ENCODE data around the gene SINHCAF.

SINHCAF gene

DNA sequence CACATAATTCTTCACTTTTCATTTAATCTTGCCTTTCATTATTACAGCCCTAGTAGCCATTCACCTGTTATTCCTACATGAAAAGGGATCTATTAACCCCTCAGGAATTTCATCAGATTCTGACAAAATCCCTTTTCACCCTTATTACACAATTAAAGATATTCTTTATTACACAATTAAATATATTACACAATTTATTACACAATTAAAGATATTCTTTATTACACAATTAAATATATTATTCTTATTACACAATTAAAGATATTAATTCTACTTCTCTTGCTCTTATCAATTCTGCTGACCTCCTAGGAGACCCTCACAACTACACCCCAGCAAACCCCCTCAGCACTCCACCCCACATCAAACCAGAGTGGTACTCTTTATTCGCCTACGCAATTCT, 77.1 kb downstream of the SINHCAF start:
- no peaks in the 10 kb centered on the region for H3K9me2 ChIP-seq (replicated peaks; ENCODE audit: insufficient read depth, low read length)
- no peaks in the 10 kb centered on the region for H3K4me1 ChIP-seq (ENCODE audit: low read length)
- H3K79me2 ChIP-seq (ENCODE audit: low read length): no peaks in the 10 kb centered on the region
- H4K20me1 ChIP-seq (ENCODE audit: insufficient read depth, low read length): no peaks in the 10 kb centered on the region
- no peaks in the 10 kb centered on the region for H3K9me3 ChIP-seq (replicated peaks; ENCODE audit: insufficient read depth, low read length)
- H2AFZ ChIP-seq (ENCODE audit: low read length): no peak overlapping the region
- no peak for DNase-seq
- H3K27ac ChIP-seq (ENCODE audit: low read length): no peak overlapping the region
- H3F3A ChIP-seq (ENCODE audit: insufficient read depth, low read length): no peaks in the 10 kb centered on the region
- no peak overlapping the region for H3K4me2 ChIP-seq (ENCODE audit: low read depth, low read length)
- no peaks in the 10 kb centered on the region for H3K36me3 ChIP-seq (replicated peaks; ENCODE audit: insufficient read depth, low read length)
- H3K4me3 ChIP-seq (ENCODE audit: low read length): no peak overlapping the region
- TF ChIP-seq EZH2phosphoT487 (IDR thresholded peaks at IDR 0.05; ENCODE audit: low read length) (no peak), EZH2 (optimal IDR thresholded peaks at IDR 0.05; ENCODE audit: low read depth, low read length) (no peak)
- TF ChIP-seq, protein P1, sequence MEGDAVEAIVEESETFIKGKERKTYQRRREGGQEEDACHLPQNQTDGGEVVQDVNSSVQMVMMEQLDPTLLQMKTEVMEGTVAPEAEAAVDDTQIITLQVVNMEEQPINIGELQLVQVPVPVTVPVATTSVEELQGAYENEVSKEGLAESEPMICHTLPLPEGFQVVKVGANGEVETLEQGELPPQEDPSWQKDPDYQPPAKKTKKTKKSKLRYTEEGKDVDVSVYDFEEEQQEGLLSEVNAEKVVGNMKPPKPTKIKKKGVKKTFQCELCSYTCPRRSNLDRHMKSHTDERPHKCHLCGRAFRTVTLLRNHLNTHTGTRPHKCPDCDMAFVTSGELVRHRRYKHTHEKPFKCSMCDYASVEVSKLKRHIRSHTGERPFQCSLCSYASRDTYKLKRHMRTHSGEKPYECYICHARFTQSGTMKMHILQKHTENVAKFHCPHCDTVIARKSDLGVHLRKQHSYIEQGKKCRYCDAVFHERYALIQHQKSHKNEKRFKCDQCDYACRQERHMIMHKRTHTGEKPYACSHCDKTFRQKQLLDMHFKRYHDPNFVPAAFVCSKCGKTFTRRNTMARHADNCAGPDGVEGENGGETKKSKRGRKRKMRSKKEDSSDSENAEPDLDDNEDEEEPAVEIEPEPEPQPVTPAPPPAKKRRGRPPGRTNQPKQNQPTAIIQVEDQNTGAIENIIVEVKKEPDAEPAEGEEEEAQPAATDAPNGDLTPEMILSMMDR (IDR thresholded peaks at IDR 0.05; ENCODE audit: low read length): no peak
- no peak overlapping the region for H3K9ac ChIP-seq (ENCODE audit: low read length)
- no peaks in the 10 kb centered on the region for H3K27me3 ChIP-seq (replicated peaks; ENCODE audit: insufficient read depth, low read length)

- Histone ChIP-seq H3K79me2 (ENCODE audit: low read length) (no peaks in the 10 kb centered on the region), H3K4me2 (ENCODE audit: low read depth, low read length) (no peak overlapping the region), H3K36me3 (replicated peaks; ENCODE audit: insufficient read depth, low read length) (no peaks in the 10 kb centered on the region), H3K9me2 (replicated peaks; ENCODE audit: insufficient read depth, low read length) (no peaks in the 10 kb centered on the region), H3K9me3 (replicated peaks; ENCODE audit: insufficient read depth, low read length) (no peaks in the 10 kb centered on the region), H3K9ac (ENCODE audit: low read length) (no peak overlapping the region), H3K4me3 (ENCODE audit: low read length) (no peak overlapping the region), H3F3A (ENCODE audit: insufficient read depth, low read length) (no peaks in the 10 kb centered on the region), H2AFZ (ENCODE audit: low read length) (no peak overlapping the region), H4K20me1 (ENCODE audit: insufficient read depth, low read length) (no peaks in the 10 kb centered on the region), H3K4me1 (ENCODE audit: low read length) (no peaks in the 10 kb centered on the region), H3K27me3 (replicated peaks; ENCODE audit: insufficient read depth, low read length) (no peaks in the 10 kb centered on the region), H3K27ac (ENCODE audit: low read length) (no peak overlapping the region)
- no peak for DNase-seq
- TF ChIP-seq EZH2phosphoT487 (IDR thresholded peaks at IDR 0.05; ENCODE audit: low read length): no peak
- TF ChIP-seq, protein P1 (IDR thresholded peaks at IDR 0.05; ENCODE audit: low read length): no peak
- TF ChIP-seq EZH2 (optimal IDR thresholded peaks at IDR 0.05; ENCODE audit: low read depth, low read length): no peak
Measured at GRCh38 chr12:31248337-31248736, 77.6 kb downstream of the SINHCAF start.

- Histone ChIP-seq H3K4me2 (ENCODE audit: low read depth, low read length) (no peak overlapping the region), H3F3A (ENCODE audit: insufficient read depth, low read length) (no peaks in the 10 kb centered on the region), H3K36me3 (replicated peaks; ENCODE audit: insufficient read depth, low read length) (no peaks in the 10 kb centered on the region), H3K4me1 (ENCODE audit: low read length) (no peaks in the 10 kb centered on the region), H3K9me3 (replicated peaks; ENCODE audit: insufficient read depth, low read length) (no peaks in the 10 kb centered on the region), H3K27me3 (replicated peaks; ENCODE audit: insufficient read depth, low read length) (no peaks in the 10 kb centered on the region), H3K9ac (ENCODE audit: low read length) (no peak overlapping the region), H3K9me2 (replicated peaks; ENCODE audit: insufficient read depth, low read length) (no peaks in the 10 kb centered on the region), H4K20me1 (ENCODE audit: insufficient read depth, low read length) (no peaks in the 10 kb centered on the region), H3K27ac (ENCODE audit: low read length) (no peak overlapping the region), H2AFZ (ENCODE audit: low read length) (no peak overlapping the region), H3K79me2 (ENCODE audit: low read length) (no peaks in the 10 kb centered on the region), H3K4me3 (ENCODE audit: low read length) (no peak overlapping the region)
- TF ChIP-seq EZH2phosphoT487 (IDR thresholded peaks at IDR 0.05; ENCODE audit: low read length) (no peak), EZH2 (optimal IDR thresholded peaks at IDR 0.05; ENCODE audit: low read depth, low read length) (no peak)
- TF ChIP-seq, protein P1 (IDR thresholded peaks at IDR 0.05; ENCODE audit: low read length): no peak
- no peak for DNase-seq
Measured at GRCh38 chr12:31246470-31246850, 79.5 kb downstream of the SINHCAF start.
